GM21367 (cell line): Measurements from ENCODE around the gene PABPC3.

ENCODE experiments used
- ATAC-seq: cut with Tn5 transposase; IDR thresholded peaks from one replicate; pipeline ENCODE4 v1.9.1; 2021; ENCODE audit not compliant: unreplicated experiment

PABPC3 gene

GRCh38 chr13:25095851-25096453, at the start of gene PABPC3:
PABPC3 (plus strand) TSS chr13:25096136; CDS start chr13:25096199, 63 bp downstream.
- no peak for ATAC-seq

- no peak for ATAC-seq
Observed at GRCh38 chr13:25046274-25046984, 49.5 kb upstream of the PABPC3 start.

- no peak for ATAC-seq
Observed at GRCh38 chr13:25046985-25047511, 48.9 kb upstream of the PABPC3 start.

DNA sequence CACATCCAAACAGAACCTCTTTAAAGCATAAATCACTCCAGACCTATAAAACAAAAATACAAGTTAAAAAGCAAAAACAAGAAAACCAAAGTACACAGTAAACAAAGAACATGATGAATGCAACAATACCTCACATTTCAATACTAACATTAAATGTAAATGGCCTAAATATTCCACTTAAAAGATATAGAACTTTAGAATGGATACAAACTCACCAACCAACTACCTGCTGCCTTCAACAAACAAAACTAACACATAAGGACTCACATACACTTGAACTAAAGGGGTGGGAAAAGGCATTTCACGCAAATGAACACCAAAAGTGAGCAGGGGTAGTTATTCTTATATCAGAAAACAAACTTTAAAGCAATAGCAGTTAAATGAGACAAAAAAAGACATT, 44.9 kb upstream of the PABPC3 start:
- ATAC-seq = no peak

- no peak for ATAC-seq
Observed at GRCh38 chr13:25059166-25059565, 36.8 kb upstream of the PABPC3 start.

- ATAC-seq = no peak
Observed at GRCh38 chr13:25059958-25060357, 36.0 kb upstream of the PABPC3 start.

DNA sequence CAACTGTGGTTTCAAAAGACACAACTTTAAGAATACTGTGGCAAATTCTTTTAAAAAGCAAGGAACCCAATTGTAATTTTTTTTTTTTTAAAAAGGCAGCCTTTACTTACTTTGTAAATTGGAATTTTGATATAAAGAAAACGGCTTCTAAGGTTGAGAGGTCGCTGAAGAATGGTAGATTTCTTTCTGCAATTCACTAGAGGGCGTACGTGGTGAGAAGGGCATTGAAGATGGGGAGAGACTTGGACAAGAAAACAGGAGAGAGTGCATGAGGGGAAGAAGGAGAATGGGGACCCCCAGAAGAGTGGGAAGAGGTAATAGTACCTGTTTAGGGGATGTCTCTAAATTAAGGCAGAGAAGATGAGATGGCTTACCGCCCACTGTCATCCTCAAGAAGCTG, 33.5 kb upstream of the PABPC3 start:
- ATAC-seq = no peak

DNA sequence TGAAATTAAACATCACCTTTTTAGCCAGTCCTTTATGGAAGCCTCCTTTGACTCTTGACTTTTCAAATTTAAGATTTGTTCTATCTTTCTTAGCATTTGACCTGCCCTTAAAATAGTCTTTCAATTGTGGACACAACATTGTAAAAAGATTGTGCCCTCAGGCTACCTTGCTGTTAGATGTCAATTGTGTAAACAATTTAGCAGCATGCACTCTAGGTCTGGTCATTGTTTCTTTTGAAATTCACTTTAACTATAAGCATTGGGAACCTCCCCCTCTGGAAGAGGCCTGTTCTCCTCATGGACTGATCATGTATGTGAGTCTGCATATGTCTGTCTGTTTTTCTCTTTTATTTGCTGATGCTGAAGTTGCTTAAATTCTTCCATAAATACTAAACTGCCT, 31.5 kb upstream of the PABPC3 start:
- no peak for ATAC-seq

- ATAC-seq = no peak
Observed at GRCh38 chr13:25065974-25066770, 29.8 kb upstream of the PABPC3 start.

GRCh38 chr13:25067064-25067463, 28.9 kb upstream of the PABPC3 start:
- ATAC-seq = no peak

DNA sequence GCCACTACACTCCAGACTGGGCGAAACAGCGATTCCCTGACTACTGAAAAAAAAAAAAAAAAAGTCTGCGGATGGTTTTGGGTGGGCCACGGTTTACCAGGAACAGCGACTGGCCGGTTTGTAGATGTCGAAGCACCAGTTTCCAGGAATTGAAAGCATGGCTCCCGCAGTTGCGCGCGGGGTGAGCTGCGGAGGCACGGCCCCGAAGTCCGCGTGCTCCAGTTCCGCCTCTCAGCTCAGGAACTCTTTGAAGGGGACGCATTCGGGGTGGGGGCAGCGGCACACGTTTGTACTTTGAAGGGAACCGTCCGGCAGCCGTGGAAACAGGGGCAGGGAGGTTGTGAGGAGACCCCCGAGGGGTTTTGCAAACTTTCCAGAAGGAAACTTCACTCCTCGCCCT, 27.1 kb upstream of the PABPC3 start:
- ATAC-seq = no peak

- ATAC-seq = no peak
Observed at GRCh38 chr13:25069236-25069635, 26.7 kb upstream of the PABPC3 start.

DNA sequence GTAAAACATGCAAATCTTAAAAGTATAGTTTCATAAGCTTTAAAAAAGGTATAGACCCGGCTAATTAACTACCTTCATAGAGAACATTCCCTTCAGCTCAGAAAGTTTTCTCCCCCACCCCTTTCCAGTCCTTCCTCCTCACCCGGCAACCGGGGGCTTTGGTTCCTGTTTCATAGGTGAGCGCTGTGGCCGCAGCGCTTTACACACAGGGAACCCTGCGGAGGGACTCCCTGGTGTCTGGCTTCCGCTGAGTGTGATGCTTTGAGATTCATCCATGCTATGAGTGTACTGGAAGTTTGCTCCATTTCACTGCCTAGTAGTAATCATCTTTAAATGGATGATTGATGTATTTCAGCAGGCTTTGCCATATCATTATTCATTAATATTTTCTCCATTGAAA, 26.0 kb upstream of the PABPC3 start:
- no peak for ATAC-seq

- ATAC-seq = no peak
Observed at GRCh38 chr13:25080773-25081172, 15.2 kb upstream of the PABPC3 start.

- ATAC-seq = no peak
Observed at GRCh38 chr13:25084096-25084495, 11.8 kb upstream of the PABPC3 start.

- no peak for ATAC-seq
Observed at GRCh38 chr13:25085125-25085742, 10.7 kb upstream of the PABPC3 start.

DNA sequence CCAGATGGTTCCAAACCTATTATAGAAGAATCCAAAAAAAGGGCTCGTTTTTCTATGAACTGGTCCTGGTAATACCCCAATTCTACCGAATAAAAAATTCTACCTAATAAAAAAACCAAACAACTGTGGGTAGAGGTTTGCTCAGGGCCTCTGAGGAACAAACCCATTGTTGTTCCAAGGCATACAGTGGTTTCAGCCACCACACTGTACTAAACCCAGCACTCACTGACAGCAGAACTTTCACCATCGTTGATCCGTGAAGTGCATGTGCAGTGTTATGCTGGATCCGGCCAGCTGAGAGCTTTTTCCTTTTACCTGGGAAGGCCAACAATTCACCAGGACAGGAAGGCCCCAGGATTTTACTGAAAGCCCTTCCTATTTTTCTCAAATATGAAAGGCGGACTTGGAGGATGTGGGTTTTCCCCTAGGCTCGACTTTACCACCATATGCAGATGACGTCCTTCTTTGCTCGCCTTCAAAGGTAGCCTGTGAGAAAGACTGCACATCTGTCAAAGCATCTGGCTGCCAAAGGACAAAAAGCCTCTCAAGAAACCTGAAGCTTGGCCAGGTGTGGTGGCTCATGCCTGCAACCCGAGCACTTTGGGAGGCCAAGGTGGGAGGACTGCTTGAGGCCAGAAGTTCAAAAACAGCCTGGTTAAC, 7.2 kb upstream of the PABPC3 start:
- ATAC-seq = no peak

GRCh38 chr13:25097426-25097825, 1.5 kb downstream of the PABPC3 start:
- ATAC-seq = no peak

DNA sequence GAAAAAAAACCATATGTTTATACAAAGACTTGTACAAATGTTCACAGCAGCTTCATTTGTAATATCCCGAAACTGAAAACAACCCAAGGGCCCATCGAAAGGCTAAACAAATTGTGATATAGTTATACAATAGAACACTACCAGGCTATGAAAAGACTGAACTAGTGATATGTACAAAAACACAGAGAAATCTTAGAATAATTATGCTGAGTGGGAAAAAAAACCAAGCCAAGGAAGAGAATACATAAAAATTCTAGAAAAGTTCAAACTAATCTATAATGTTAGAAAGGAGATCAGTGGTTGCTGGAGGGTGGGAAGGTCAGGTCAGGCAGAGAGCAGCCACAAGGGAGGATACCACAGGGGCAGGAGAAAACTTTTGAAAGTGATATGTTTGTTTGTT, 7.8 kb downstream of the PABPC3 start:
- ATAC-seq = no peak

DNA sequence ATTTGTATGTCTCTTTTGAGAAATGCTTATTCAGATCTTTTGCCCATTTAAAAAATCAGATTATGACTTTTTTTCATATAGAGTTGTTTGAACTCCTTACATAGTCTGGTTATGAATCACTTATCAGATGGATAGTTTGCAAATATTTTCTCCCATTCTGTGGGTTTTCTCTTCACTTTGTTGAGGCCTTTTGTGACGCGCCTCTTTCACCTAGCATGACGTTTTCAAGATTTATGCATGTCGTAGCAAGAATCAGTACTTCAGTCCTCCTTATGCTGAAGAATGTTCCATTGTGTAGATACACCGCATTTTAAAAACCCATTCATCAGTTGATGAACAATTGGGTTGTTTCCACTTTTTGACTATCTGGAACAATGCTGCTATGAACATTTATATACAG, 13.4 kb downstream of the PABPC3 start:
- no peak for ATAC-seq
